Nucleus accumbens (tissue), 56 donors: ENCODE results near the gene GRIK1.
"Not testable (repeated sequence)": the region's sequence is repeated elsewhere in the genome, so short reads cannot be mapped to it uniquely, and the experiment has no call there.

ENCODE experiments used
- DNase-seq, 56 donors: peaks; one replicate each; lab custom pipeline; 2025; lab: John Stamatoyannopoulos, UW

Gene GRIK1

DNA sequence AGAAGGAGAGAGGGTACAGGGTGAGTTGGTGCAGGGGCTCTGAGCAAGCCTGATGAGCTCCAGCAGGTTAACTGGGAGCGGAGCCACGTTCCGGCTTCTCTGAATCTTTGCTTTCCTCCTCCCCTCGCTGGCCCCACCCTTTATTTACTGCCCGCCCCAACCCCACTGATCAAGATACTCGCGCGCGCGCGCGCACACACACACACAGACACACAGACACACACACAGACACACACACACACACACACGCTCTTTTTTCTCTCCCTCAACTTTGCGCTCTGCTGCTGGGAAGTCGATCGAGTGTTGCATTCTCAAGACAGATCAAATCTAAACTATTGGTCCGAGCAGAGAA, at the start of gene GRIK1:
Gene GRIK1, minus strand, starts transcription at position 73 of the 352 bp plus-strand sequence.
- peak in 8 of 56 donors; percentile 0 to 31 (median 10) for DNase-seq

DNA sequence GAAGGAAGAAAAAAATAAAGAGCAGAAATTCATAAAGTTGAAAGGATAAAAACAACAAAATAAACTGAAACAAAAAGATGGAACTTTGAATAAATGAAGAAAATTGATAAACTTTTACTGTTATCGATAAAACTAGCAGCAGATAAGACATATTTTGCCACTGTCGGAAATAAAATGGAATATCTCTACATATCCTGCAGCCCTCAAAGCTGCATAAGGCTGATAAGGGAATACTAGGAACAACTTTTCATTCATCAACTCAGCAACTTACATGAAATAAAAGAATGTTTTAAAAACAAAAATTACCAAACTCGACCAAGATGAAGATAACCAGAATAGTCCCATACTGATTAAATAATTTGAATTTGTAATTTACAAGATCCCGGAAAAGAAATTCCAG, 48.0 kb upstream of the GRIK1 start:
- DNase-seq = no peak

DNA sequence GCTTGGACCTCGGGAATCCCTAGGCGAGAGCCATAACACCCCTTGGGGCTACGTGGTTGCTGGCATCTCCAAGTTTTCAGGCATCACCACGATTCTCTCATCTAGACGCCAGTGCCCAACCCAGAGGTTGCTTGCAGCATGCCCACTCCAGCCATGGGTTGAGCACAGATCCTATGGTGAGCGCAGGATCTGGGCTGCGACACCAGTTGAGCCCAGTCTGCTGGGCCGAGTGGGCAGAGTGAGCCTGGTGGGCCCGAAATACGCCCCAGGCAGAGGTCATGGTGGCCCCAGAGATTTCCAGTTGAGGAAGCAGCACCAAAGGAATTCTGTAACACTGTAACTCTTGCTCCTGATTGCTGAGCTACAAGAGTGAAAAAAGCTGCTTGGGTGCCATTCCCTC, 46.1 kb upstream of the GRIK1 start:
- no peak for DNase-seq

DNA sequence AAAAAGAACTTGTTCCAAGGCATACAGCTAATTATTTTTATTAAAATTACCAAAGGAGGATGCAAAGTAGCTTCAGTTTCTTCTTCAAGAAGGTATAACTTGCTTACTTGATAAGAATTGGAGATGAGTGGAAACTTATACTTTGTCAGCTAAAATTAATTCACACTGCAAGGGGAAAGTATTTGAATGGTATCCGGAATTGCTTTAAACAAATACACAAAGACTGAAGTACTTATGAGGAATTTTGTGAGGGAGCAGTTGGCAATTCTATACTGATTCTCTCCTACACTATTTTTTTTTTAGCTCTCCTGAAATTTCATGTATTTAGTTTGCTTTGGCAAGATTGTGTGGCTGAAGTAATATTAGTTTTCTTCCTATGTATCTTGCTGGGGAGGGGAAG, 39.2 kb upstream of the GRIK1 start:
- no peak for DNase-seq

DNA sequence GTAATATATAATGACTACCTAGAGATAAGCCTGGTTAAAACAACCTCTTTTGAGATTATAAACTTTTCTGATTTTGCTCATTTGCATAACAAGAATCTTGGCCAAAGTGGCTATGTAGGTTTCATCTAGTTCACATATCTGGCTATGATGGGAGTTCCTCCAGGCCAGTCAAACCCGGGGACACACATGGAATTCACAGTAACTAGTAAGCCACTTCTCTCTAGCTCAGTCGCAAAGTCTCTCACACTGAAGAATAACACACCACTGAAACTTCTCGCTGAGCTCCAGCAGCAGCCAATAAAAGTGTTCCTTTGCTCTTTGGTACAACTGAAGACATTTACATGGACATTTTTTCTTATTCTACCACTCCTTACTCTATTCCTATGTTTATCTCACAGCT, 36.0 kb upstream of the GRIK1 start:
- no peak for DNase-seq

DNA sequence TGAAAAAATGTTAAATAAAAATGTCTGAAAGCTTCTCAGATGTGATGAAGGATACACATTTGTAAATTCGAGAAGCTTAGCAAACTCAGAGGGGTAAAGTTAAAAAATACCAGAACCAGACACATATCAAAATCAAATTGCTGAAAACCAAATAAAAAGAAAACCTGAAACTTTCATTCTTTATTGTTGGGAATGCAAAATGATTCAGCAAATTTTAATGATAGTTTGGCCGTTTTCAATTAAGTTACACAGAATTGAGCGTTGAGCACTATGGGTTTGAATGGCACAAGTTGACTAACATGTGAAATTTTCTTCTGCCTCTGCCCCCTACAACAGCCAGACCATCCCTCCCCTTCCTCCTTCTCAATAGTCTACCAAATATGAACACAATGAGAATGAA, 33.5 kb upstream of the GRIK1 start:
- no peak for DNase-seq

DNA sequence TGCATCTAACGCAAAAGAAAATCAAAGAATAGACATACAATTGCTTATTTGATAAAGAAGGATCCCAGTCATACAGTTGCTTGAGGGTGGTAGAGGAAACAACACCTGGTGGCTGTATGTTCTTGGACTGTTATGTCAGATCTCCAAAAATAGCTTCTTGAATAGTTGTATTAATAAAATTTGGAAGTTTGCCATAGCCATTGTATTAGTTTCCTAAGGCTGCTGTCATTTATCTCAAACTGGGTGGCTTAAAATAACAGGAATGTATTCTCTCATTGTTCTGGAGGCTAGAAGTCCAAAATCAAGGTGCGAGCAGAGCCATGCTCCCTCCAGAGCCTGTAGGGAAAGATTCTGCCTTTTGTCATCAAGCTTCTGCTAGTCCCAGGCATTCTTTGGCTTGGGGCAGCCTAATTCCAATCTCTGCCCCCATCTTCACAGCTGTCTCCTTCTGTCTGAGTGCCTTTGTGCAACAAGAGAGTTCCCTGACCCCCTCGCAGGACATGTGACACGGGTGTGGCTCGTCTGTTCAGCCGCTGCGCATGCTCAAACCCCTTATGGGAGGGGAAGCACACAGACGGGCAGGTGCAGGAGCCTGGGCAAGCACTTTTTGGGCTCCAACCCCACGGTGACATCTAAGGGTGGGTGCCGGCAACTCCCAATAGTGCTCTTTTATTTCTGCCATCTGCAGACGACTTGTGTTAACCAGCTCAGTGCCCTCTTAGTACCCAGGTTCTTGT, 21.7 kb upstream of the GRIK1 start:
- DNase-seq = no peak

DNA sequence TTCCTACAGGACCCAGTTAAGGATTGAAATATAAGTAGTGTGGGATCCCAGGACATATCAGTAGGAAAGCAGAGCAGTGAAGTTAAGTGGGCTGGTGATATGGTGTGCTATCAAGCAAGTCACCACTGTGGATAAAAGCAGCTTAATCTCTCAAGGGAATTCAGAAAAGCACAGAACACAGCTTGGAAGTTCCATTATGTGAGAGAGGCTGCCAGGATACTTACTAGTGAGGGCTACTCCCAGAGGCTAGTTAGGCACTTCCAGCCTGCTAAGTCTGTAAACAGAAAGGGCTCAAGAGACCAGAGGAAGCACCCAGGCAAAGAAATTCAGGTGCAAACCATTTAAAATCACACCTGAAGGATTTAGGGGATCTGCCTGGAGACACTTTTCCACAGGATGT, 18.8 kb upstream of the GRIK1 start:
- no peak for DNase-seq

DNA sequence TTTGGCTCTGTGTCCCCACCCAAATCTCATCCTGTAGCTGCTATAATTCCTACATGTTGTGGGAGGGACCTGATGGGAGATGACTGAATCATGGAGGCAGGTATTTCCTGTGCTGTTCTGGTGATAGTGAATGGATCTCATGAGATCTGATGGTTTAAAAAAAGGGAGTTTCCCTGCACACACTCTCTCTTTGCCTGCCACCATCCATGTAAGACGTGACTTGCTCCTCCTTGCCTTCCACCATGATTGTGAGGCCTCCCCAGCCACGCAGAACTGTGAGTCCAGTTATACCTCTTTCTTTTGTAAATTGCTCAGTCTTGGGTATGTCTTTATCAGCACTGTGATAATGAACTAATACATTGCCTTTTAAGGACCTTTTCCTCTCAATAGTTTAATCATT, 18.2 kb upstream of the GRIK1 start:
- DNase-seq = not testable (repeated sequence)

DNA sequence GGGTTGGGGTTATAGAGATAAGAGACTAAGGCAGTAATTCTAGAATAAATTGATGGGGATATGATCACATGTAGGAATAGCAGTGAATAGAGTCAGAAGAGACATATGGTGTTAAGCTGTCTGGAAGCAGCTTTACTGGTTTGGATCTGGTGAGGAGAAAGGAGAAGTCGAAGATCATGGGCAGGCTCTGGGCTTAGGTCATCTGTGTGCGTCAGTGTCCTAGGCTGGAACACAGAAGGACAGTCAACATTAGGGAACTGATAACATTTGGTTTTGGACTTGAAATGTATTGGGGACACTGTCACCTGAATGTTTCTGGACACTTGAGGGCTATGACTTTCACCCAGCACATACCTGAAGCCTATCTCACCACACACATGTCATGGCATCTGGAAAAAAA, 13.9 kb upstream of the GRIK1 start:
- no peak for DNase-seq

DNA sequence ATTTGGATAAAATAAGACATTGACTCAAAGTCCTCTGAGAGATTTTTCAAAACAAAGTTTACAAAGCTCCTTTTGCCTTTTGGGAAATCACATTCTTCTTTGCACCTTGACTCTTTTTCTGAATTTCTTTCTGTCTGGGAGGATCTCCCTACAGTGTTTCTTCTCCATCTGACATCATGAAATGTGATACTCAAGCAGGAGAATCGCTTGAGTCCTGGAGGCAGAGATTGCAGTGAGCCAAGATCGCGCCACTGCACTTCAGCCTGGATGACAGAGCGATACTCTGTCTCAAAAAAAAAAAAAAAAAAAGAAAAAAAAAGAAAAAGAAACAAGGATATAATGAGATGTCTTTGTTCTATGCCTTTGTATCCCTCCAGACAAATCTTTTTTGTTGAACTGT, 13.3 kb upstream of the GRIK1 start:
- DNase-seq = no peak

DNA sequence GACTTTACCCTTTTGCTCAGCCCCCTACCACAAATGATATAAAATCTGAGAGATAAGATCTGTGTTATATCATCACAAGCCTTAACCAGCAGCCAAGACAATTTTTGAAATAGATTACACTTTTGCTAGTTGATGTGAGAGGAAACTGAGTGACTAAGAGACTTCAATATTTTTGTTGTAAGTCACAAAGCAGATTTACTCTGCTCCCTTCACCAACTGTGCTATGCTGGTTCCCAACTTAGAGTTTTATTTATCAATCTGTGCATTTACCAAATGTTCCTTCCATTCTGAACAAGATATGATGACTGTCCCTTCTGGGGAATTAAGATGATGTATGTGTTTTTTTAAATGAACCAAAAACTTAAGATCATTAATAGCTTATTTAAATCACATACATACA, 12.1 kb upstream of the GRIK1 start:
- no peak for DNase-seq

DNA sequence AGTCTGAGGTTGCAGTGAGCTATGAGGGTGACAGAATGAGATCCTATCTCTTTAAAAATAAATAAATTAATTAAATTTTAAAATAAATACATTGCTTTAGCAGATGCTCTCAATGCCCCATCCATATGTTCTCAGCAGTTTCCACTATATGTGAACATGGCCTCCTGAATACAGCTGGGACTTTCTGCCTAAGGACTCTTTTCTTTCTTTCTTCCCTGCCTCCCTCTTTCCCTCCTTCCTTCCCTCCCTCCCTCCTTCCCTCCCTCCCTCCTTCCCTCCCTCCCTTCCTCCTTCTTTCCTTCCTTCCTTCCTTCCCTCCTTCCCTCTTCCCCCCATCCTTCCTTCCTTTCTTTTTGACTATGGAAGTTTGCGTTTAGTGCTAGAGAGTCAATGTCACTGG, 10.2 kb upstream of the GRIK1 start:
- no peak for DNase-seq

DNA sequence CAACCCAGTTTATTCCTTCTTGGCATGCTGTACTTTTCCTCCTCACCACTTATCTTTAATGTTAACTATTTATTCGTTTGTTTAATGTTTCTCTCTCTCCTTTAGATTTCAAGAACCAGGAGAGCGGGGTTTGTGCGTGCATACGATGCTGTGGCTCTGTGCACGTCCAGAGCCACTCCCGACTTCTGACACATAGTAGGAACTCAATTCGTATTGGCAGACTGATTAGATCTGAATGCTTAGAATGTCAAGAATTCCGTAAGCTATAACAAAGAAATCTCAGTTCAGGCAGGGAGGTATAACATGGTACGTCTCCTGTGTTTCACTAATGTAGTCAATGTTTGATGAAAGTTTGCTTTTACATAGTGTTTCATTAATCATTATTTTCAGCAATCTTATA, 7.3 kb upstream of the GRIK1 start:
- DNase-seq = no peak

DNA sequence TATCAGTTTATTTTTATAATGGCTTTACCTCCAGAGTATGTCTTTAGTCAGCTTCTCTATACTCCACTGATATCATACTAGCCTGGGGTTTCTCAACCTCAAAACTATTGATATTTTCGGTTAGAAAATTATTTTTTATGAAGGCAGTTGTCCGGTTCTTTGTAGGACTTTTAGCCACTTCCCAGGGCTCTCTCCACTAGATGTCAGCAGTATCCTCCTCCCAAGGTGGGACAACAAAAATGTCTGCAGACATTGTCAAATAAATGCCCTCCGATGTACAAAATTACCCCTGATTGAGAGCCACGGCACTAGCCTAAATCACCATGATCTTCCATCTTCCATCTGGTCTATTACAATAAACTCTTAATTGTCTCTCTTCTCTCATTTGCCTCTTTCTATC, 4.1 kb upstream of the GRIK1 start:
- DNase-seq = no peak

DNA sequence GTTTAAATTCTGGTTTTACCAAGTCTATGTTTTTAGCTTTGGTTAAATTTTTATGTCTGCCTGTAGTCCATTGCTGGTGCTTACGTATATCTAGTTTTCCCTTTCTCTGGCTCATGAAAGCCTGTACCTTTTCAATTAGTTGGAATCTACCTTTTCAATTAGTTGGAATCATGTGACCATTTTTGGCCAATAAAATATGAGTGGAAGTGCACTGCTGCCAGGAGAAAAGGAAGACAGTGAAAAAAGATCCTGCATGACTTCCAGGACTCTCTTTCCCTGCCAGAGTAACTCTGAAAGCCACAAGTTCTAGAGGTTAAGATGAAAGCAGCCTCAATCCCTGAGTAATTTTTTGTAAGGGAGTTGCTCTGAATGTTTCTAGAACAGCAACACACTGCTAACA, 2.2 kb upstream of the GRIK1 start:
- DNase-seq = no peak

DNA sequence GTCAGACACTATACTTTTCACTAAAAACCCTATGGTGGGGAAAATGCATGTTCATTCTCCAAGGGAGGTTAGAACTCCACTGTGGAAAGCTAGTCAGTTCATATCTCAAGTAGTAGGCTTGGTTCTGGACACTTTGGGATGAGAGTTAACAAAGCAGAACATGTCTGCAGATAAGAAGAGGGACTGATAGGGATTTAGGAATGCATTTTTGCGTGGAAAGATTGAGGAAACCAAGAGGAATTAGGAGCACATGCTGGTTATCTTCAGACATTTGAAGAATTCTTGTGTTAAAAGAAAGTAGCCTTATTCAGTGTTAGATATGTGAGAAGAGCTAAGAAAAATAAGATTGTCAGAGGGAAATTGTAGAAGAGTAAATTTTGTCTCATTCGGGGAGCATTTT, 1.2 kb upstream of the GRIK1 start:
- no peak for DNase-seq

DNA sequence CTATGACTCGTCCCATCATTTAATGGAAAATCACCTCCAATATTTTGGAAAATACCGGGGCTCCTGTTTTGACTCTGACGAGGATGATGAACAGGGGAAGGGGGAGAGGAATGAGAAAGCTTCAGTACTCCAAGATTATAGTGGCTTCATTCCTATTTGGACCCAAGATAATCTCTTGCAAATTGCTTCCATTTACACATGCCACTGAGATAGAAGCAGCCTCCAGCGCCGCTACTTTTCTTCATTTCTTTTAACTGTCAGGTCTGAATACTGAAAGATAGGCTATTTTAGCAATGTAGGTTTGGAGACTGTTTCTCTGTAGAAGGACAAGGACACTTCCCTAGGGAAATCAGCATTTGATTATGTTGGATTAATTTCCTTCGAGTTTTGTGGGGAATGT, 565 bp upstream of the GRIK1 start:
- no peak for DNase-seq

DNA sequence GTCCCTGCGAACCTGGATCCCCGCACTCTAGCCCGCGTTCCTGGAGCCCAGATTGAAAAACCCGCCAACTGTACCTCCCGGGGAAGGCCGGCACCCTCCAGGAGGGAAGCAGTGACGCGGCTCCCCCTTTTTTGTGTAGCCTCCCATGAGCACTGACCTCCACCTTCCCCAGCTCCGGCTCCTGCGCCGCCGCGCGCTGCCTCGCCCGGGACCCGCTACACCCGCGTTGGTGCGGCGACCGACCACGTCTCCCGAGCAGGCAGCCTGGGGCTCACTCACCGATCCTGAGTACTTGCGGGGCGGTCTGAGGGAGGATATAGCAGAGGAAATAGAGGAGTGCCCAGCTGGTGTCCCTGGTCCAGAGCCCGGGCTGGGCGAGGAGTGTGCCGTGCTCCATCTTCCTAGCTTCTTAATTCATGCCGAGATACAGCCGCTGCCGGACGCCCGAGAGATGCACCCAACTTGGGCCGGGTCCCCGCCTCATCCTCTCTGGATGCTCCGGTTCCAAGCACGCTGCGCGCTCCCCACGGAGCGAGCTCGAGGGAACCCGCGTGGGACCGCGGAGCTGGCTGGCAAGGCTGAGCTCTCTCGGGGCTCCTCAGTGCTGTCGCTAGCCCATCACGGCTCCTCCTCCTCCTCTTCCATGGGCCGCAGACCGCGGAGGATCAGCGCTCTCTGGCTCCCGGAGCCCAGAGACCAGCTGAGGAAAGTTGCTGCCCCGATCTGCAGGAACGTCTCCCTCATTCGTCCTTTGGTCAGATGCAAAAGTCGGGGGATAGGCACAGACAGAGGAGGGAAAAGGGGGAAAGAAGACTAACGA, 482 bp downstream of the GRIK1 start:
- peak in 8 of 56 donors; percentile 1 to 30 (median 17) for DNase-seq

DNA sequence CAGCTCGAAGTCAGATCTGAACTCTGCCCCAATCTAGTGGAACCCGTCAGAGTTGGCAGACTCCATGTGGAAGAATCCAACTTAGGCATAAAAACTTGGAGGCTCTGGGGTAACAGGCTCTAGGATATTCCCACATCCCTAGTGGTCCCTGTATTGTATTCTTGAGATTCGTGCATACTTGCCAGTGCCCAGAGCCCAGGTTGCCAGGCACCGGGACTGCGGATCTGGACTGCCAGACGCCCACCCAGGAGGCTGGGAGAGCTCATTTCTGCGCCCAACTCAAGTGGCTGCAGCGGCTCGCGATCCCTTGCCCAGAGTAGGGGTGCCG, 1.1 kb downstream of the GRIK1 start:
- DNase-seq = no peak

DNA sequence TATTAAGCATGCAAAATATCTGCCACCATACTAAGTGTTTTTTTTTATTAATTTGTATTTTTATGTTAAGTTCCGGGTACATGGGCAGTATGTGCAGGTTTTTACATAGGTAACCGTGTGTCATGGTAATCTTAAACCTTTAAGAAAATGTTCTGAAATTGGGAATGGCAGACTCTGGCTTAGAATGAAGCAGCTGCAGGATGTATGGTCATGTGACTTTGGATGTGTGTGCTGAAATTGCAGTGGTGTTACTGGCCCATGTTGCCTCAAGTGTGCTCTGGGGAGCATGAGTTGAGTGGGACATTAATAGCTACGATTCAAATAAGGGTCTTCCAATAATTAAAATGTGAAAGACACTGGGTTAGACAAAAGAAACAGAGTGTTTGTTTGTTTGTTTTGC, 6.7 kb downstream of the GRIK1 start:
- DNase-seq = no peak

DNA sequence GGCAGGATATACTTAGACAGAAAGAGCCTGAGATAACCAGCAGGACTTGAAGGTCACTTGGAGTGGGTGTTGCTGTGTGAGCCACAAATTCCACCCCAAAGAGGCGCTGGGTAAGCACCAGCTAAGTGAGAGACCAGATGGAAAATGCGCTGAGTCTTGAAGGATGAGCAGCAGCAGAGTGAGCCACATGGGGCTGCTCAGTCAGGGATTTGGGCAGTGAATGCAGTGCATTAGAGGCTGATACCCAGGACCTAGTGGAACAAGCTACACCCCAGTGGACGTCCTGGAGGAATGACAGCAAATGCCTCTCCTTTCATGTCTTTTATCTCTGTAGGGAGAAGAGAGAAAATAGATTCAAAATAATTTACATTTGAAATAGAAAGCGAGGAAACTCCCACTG, 11.3 kb downstream of the GRIK1 start:
- DNase-seq = no peak

DNA sequence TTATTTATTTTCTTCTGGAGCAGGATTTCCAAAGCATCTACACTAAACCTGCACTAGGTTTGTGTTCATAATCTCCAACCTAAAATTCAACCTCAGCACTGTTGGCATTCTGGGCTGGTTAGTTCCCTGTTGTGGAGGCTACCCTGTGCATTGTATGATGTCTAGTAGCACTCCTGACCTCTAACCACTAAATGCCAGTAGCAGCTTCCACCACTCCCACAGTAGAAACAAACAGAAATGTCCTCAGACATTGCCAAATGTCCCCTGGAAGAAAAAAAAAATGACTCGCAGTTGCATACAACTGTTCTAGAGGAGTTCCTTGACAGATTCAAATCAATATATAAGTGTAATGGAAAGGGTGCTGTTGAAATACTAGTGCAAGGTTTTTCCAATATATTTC, 18.9 kb downstream of the GRIK1 start:
- no peak for DNase-seq
